ENCODE data around the gene POLE.

GRCh38 chr12:132724506-132725241, 37.5 kb upstream of the POLE start:
- TF ChIP-seq, protein P1, sequence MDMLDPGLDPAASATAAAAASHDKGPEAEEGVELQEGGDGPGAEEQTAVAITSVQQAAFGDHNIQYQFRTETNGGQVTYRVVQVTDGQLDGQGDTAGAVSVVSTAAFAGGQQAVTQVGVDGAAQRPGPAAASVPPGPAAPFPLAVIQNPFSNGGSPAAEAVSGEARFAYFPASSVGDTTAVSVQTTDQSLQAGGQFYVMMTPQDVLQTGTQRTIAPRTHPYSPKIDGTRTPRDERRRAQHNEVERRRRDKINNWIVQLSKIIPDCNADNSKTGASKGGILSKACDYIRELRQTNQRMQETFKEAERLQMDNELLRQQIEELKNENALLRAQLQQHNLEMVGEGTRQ (IDR thresholded peaks at IDR 0.05; ENCODE audit: low read depth, low read length) = no peak
- no peak for TF ChIP-seq CTCF (conservative IDR thresholded peaks at IDR 0.05; ENCODE audit: low read depth, low read length)
- TF ChIP-seq BHLHE40 (IDR thresholded peaks at IDR 0.05; ENCODE audit: low read depth, low read length) = no peak
- no peak for TF ChIP-seq POLR2A (IDR thresholded peaks at IDR 0.05; ENCODE audit: low read depth, low read length)
- TF ChIP-seq FOS (IDR thresholded peaks at IDR 0.05; ENCODE audit: low read depth, low read length) = no peak
- no peak for TF ChIP-seq MXI1 (IDR thresholded peaks at IDR 0.05; ENCODE audit: borderline replicate concordance, low read depth, low read length)
- TF ChIP-seq MAZ (IDR thresholded peaks at IDR 0.05; ENCODE audit: borderline replicate concordance, low read depth, low read length) = no peak
- TF ChIP-seq RFX5 (IDR thresholded peaks at IDR 0.05; ENCODE audit: low read depth, low read length) = no peak

All from IMR-90 (cell line).